ENCODE data around the gene RAB4B.

- TF ChIP-seq, protein P1, sequence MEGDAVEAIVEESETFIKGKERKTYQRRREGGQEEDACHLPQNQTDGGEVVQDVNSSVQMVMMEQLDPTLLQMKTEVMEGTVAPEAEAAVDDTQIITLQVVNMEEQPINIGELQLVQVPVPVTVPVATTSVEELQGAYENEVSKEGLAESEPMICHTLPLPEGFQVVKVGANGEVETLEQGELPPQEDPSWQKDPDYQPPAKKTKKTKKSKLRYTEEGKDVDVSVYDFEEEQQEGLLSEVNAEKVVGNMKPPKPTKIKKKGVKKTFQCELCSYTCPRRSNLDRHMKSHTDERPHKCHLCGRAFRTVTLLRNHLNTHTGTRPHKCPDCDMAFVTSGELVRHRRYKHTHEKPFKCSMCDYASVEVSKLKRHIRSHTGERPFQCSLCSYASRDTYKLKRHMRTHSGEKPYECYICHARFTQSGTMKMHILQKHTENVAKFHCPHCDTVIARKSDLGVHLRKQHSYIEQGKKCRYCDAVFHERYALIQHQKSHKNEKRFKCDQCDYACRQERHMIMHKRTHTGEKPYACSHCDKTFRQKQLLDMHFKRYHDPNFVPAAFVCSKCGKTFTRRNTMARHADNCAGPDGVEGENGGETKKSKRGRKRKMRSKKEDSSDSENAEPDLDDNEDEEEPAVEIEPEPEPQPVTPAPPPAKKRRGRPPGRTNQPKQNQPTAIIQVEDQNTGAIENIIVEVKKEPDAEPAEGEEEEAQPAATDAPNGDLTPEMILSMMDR (IDR thresholded peaks at IDR 0.05), result no peak
- TF ChIP-seq POLR2A (IDR thresholded peaks at IDR 0.05), result no peak
- TF ChIP-seq POLR2AphosphoS5 (IDR thresholded peaks at IDR 0.05), result no peak
Observed at GRCh38 chr19:40829205-40829604, 51.2 kb downstream of the RAB4B start.
